Ecto neural progenitor cell (in vitro differentiated cells): ENCODE results near the gene COL4A6.
"Not testable (repeated sequence)": the region's sequence is repeated elsewhere in the genome, so short reads cannot be mapped to it uniquely, and the experiment has no call there.

Source experiments
- DNase-seq: peaks from one replicate; pipeline ENCODE4 v3.0.0-alpha.2; 2018; ENCODE audit warnings: low spot score

The COL4A6 gene

DNA sequence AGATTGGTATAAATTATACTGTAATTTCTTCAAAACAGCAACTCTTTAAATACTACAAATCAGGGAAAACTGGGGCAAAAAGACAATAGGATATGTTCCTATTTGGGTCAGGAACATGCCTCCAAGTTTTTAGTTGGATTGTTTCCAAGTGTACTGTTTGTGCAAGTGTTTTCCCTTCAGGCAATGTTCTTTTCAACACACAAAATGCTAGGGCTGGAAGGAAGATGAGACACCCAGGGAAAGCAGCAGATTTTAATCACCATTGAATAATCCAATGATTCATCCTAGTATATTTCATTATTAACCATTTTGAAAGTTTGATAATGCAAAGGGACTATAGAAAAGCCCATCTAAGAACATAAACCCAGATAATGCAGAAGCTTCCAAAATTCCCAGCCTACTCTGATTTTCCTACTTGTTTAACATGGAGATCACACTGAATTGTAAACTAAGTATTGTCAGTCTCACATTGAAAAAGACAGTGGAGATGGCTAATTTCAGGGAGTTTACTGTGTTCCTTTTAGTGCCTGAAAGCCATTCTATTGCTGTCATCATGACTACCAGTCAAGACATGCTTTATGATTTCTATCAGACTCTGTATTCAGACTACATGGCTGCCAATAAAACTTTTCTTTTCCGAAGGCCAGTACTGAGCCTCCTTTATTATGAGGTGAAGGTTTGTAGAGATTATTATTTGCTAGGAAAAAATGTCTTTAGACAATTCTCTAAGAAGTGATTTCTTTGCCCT, 38.6 kb downstream of the COL4A6 start:
- DNase-seq: no peak

DNA sequence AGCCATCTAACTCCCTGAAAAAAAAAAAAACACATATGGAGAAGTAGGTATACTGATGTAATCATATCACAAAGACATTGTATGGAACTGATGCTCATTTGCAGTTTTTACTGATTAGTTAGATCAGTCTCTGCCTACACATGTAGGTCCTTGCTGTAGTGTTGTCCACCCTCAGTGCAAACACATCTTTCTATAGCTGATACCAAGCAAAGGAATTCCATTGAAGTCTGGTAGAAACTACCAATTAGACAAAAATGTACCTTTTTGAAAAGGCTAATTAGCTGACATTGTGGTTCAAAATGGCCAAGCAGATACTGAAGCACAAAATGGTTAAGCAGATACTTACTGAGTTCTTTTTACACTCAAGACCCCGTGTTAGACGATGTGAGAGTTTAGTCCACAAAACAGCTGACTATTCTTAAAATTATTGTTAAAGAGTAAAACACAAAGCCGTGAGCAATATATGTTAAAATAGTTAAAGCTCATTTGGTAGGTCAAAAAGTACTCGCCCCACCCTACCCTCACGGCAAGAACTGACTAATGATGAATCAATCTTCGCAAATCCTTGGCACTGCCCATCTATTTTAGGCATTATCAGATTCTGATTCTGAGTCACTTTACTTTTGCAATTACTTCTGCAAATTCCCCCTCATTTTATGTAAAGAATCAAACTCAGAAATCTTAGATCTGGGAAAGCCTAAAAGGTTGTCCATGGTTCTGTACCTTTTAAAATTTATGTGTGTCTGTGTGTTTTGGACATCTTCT, 40.4 kb downstream of the COL4A6 start:
- no peak for DNase-seq

DNA sequence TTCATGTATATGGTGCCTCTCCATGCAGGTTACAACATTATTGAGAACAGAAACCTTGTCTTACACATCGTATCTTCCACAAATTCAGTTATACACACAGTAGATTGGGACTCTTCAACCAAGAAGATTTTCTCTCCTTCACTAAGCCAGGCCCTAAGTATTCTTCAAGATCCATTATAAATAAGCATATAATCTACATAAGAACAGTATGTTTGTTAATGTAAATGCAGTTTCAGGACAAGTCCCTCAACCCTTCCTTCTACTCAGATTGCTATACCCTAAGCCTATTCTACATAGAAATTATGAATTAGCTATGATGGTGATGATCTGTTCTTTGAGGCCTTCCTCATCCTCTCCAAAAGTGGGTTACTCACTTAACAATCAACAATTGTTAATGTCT, 41.2 kb downstream of the COL4A6 start:
- DNase-seq: no peak

DNA sequence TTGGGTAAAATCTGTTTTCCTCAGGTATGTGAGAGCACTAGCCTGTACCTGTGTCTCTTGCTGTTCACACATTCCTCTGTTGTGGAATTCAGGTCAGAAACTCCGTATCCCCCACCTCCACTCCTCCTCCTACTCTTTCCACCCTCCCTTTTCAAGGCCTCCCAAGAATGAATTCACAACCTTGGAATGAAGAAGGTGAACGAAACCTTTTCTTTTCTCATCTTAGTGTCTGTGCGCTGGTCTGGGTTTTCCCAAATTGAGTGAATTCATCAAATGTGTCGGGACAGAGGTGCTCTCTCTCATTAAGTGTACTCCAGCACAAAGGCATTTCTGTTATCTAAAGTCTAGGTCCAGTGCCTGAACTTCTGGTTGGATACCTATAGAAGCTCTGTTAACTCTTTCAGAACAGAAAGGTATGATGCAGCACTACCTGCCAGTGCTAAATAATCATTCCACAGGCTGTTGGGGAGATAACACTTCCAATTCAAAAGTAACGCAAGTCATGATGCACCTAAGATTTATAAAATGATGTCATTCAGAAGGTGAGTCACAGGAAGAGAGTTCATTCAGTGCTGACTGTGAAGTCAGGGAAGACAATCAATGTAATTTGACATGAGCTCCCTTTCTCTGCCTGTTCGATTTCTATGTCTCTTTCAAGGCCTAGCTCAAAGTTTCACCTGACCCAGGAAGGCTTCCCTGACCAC, 41.9 kb downstream of the COL4A6 start:
- DNase-seq: no peak

DNA sequence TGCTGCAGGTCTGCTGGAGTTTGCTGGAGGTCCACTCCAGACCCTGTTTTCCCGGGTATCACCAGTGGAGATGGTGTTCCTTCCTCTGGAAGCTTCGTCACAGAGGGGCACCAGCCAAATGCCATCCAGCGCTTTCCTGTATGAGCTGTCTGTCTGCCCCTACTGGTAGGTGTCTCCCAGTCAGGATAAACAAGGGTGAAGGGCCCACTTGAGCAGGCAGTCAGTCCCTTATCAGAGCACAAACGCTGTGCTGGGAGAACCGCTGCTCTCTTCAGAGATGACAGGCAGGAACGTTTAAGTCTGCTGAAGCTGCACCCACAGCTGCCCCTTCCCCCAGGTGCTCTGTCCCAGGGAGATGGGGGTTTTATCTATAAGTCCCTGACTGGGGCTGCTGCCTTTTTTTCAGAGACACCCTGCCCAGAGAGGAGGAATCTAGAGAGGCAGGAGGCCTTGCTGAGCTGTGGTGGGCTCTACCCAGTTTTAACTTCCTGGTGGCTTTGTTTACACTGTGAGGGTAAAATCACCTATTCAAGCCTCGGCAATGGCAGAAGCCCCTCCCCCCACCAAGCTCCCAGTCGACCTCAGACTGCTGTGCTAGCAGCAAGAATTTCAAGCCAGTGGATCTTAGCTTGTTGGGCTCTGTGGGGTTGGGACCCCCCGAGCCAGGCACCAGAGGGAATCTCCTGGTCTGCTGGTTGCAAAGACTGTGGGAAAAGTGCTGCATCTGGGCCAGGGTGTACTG, 47.1 kb downstream of the COL4A6 start:
- DNase-seq: not testable (repeated sequence)

DNA sequence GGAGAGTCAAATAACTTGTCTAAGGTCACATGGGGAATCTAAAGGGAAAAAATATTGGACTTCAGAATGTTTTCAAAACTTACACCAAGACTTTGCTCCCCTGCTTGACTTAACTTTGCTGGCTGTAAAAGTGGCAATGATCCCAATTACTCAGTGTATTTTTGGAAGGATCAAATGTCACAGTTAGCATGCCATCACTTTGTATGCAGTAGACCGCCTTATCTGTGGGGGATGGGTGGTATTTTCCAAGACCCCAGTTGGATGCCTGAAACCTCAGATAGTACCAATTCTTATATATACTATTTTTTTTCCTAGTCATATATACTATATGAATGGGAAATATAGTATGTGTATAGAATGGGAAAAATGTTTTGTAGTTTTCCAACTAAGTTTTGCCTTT, 53.4 kb downstream of the COL4A6 start:
- no peak for DNase-seq

DNA sequence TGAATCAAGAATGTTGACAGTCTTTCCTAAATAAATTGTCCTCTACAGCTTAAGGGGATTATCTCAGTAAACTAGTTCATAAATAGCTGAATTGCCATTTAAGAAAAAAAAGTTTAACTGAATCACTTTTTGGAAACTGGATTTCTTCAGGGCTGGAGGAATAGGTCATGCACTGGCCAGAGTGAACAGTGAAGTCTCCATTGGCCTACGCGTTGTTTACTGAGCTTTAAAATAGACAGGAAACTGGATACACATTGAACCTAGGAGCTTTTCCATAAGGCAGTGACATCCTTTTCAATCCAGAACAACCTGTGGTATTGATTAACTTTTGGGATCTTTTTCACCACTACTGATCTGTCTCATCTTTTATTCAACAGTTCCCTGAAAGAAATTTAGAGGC, 58.0 kb downstream of the COL4A6 start:
- DNase-seq: no peak

DNA sequence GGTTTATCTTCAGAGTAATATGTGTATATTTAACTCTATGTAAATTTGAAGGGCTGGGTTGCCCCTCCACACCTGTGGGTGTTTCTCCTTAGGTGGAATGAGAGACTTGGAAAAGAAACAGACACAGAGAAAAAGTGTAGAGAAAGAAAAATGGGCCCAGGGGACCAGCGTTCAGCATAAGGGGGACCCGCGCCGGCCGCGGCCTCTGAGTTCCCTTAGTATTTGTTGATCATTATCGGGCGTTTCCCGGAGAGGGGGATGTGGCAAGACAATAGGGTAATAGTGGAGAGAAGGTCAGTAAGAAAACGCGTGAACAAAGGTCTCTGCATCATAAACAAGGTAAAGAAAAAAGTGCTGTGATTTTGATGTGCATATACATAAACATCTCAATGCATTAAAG, 61.4 kb downstream of the COL4A6 start:
- DNase-seq: not testable (repeated sequence)

DNA sequence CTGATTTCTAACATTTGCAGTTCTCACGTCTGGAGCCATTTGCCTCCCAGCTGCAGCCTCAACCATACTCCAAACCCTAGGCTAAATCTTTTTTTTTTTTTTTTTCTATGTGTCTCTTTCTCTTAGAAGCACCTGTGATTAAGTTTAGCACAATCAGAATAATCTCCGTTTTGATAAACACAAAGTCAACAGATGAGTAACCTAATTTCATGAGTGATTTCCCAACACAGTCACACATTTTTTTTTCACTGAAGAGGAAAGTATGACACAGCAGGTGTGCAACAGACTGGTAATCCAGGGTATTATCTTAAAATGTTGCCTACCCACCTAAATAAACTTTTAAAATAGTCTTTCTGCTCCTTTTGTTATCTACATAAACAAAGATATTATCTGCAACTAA, 62.6 kb downstream of the COL4A6 start:
- DNase-seq: not testable (repeated sequence)

DNA sequence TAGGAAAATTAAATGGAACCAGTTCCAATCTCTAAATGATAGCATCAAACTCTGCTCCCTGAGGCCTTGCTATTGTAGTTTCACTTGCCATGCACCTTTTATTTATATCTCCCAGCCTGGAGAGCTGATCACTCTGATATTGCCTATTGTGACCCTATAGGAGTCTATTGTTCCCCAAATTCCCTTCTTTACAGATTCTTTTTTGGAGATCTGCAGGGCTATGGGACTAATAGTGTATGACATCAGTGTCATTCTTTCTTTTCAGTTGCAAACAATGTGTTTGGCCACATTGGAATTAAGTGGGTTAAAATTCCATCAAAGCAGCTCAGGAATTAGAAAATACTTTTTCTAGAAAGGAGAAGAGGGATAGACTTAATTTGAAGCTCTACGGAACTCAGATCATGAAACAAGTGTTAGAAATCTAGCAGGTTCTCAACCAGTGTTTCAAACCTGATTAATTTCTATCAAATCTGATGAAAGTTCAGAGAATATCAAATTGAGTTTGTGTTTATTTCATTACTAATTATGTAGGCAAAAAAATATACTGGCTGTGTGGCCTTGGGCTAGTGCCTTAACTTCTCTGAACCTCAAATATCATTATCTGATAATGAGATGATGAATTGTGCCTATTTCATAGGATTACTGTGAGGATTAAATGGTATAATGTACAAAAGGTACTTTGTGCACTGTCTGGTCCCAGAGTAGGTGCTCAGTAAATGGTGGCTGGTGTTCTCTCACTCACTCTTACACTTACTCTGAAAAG, 71.4 kb downstream of the COL4A6 start:
- DNase-seq: no peak

DNA sequence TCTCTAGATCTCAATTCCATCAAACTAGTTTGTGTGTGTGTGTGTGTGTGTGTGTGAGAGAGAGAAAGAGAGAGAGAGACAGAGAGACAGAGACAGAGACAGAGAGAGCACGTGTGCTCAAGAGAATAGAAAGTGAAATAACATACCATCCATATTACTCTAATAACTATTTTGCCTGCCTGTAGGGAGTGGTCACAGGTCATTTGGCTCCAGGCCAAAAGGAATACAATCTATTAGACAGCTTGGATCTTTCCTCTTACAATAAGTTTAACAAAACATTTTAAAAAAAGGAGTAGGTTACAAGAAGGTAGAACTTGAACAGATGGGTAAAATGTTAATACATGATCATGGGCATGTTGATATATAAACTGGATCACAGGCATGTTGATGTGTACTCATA, 76.2 kb downstream of the COL4A6 start:
- no peak for DNase-seq

DNA sequence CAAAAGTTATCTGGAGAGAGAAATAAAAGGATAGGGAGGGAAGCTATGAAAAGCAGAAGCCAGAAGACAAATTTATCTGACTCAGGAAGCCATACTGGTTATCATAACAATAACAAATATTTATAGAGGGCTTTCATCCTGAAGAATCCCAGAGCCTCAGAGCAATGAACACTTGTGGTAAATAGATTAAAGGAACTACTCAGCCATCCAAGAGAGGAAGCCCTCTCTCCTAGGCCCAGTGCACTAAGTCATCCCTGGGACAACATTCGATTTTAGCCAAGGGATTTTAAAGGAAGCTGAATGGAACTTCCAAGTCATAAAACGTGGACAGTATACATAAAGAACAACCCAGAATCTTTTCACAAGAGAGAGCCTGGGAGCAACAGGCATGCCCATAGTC, 76.9 kb downstream of the COL4A6 start:
- DNase-seq: no peak

DNA sequence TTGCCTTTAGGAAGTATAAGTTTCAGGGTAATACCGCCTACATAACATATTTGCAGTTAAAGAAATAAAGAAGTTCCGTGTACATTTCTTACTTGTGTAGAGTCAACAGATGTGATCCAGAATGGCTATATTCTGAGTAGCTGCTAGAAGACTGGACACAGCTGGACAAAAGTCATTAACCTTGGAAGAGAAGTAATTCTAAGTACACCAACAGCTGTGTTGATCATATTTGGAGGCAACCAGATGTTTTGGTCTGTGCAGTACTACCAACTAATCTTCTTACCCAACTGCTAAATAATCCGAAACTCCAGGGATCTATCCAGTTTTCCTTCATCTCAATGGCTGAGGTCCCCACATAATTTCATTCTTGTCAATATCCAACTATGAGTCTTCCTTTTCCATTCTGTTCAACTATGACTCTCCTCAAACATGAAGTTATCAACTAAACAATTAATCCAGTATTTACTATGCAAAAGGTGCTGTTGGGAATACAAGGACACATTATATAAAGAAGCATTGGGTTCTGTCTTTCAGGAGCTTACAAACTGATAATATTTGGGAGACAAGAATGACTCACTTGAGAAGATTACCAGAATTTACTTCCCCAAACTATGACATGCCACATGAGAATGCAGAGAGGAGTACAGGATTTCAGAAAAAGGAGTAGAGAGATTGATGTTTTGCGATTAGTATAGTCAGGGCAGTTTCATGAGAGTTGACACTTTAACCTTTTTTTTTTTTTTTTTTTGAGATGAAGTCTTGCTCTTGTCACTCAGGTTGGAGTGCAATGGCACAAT, 78.2 kb downstream of the COL4A6 start:
- no peak for DNase-seq

DNA sequence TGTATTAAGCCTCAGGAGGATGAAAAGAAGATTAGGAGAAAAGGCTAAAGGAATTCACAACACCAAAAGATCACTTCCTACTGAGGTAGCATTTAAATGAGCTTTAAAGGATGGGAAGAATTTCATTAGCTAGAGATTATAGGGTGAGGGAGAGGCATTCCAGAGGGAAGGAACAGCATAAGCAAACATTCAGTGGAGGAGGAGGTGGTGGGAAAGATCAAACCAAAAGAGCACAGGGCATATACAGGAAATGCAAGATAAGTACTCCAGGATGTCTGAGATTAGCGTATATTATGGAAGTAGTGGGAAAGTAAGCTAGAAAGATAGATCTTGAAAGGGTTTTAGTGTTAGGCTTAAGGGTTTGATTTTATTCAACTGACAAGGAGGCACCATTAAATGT, 84.8 kb downstream of the COL4A6 start:
- no peak for DNase-seq

DNA sequence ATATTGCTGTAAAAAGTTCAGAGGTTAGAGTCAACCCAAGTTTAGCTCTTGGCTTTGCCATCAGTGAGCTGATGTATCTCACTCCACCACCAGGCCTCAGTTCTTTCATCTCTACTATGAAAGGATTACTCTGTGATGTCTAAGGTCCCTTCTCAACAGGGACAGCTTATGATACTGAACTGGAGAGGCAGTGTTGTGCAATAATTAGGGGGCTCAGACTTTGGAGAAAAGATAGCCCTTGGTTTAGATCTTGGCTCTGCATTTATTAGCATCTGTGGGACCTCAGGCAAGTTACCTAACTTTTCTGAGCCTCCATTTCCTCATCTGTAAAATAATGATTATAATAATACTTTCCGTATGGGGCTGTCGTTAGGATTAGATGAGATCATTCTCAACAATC, 89.0 kb downstream of the COL4A6 start:
- DNase-seq: no peak

DNA sequence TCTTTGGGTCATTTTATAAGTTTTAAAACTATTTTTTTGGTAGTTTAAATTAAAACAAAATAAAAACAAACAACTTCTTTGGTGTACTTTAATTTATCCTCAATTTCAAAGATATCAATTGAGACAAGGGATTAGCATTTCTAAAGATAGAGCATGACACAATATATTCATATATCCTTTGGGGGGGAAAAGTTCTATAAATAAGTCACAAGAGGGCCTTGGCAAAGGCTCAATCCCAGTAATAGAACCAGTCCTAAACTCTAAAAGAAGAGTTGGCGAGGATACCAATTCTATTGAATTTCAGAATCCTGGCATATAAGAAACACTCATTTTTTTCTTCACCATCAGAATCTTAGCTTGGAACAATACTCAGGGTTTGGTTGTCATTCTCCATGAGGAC, 89.7 kb downstream of the COL4A6 start:
- DNase-seq: no peak

DNA sequence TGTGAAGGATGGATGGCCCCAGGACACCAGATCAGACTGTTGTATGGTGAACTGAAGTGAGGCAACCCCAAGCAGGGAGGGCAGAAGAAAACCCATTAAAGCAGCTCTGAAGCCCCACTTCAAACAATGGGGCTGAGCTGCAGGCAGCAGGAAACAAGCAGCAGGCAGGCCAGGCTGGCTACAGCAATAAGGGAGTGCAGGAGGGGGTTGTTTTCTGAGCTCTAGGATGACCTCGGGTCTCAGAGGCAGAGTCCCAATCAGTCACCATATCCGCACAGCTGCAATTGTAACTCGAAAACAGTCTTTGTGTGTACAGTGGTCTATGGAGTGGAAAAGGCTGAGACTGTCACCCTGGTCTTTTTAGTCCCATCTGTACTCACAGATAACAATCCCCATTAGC, 90.4 kb downstream of the COL4A6 start:
- peak; percentile 71 for DNase-seq

DNA sequence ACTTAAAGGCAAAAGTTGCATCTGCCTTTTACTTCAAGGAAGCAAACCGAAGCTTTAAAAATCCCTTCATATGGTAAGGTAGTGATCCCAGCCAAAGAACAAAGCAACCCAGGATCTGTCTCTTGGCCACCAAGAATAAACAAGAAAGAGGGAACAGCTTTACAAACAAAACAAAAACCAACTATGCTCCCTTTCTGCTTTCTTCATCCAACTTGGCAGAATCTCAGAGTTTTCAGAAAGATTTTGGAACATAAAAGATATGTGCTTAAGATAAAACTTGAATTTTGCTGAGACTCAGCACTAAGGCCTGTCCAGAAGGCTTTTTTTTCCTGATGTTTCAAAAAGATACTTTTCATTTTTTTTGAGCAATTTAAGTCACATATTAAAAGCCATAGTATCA, 94.0 kb downstream of the COL4A6 start:
- DNase-seq: no peak

DNA sequence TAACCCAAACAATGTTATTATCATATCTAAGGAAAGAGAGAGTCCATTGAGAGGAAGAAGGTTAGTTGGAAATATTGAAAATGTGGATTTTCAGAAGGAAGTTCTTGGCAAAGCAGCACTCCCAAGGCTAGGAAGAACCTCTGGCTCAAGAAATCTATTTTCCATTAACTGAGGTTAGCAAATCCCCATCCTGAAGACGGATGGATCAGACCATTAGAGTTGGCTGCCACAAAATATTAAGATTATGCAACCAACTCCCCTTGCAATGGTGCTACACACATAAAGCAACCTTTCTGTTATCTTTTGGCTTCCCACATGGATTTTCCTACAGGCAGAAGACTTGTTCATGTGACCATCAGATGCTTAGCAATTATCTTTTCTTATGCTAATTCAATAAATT, 96.3 kb downstream of the COL4A6 start:
- no peak for DNase-seq

DNA sequence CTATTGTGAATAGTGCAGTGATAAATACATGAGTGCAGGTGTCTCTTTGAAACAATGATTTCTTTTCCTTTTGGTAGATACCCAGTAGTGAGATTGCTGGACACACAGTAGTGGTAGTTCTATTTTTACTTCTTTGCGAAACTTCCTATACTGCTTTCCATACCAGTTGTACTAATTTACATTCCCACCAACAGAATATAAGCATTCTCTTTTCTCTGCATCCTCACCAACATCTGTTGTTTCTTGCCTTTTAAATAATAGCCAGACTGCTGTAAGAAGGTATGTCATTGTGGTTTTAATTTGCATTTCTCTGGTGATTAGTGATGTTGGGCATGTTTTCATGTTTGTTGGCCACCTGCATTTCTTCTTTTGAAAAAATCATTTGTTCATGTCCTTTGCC, 105.9 kb downstream of the COL4A6 start:
- no peak for DNase-seq
